ENCODE results near the gene C16orf92. TPM values are rescaled to one million over a fixed set of nuclear protein-coding genes. Genes with fewer than 3 reads are reported as not detected.

C16orf92 gene
- total RNA-seq, 3 donors from 2014 or later (not counting 1 experiment from before 2014, with no cell fraction given): not detected

DNA sequence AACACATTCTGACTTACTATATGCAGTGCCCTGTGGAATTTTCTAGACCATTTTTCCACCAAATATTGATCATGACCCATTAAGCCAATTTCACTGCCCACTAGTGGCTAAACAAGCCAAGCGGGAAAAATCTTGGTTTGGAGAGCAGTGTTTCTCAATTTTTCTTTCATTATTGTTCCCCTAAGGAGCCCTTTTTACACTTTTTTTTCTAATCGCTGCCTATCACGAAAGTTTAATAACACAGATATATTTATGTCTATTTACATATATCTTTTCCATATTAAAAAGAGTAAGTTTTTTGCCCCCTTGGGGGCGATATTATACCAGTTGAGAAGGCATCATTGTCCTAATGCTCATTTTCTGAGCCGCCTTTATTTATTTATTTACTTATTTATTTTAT is 18.8 kb downstream of the C16orf92 start:
- intact Hi-C loops (cut with micrococcal nuclease): no loop called here
- 42% methylated on average over 1 of the region's 5 CpGs for WGBS (ENCODE audit: insufficient coverage)
- H3K36me3 Mint-ChIP-seq: no peaks in the 10 kb centered on the region

DNA sequence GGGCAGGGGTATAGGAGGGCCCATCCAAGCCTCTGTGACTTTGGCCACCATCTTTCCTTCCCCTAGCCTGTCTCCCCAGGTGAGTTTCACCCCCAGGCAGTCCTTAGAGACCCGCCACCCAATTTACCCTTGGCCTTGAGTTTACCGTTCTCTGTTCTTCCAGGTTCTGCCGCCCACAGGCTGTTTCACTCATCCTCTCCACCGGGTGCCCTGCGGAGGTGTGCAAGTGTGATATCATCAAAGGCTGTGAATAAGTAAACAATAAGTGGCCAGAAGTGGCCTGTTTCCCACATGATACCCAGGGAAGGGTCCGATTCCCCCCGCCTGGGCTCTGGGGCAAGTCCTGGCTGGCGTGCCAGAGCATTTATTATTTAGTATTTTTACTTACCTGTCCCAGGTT is 23.2 kb downstream of the C16orf92 start:
- Mint-ChIP-seq H3K27ac (no peak overlapping the region), H3K4me1 (peaks cover 0 to 7% of the 10 kb centered on the region in 2 donors)
- intact Hi-C loops (cut with micrococcal nuclease): no loop called here

More for the DNA sequence above, 18.8 kb downstream of the C16orf92 start:
- no peaks in the 10 kb centered on the region for H3K27me3 Mint-ChIP-seq (ENCODE audit: low read depth in 2 of 2)
- no peaks in the 10 kb centered on the region for H3K9me3 Mint-ChIP-seq
- Histone ChIP-seq H3K36me3 (ENCODE audit: control insufficient read depth, insufficient read depth, low read length) (no peaks in the 10 kb centered on the region), H3K4me1 (ENCODE audit: control insufficient read depth, insufficient read depth, low read length) (no peaks in the 10 kb centered on the region), H3K27me3 (ENCODE audit: control insufficient read depth, insufficient read depth, low read length) (no peaks in the 10 kb centered on the region), H3K27ac (ENCODE audit: low read length) (no peak overlapping the region), H3K9me3 (ENCODE audit: control insufficient read depth, insufficient read depth, low read length) (no peaks in the 10 kb centered on the region), H3K4me3 (ENCODE audit: low read length) (no peak overlapping the region)
- H3K27ac Mint-ChIP-seq: no peak overlapping the region
- peaks cover 0 to 7% of the 10 kb centered on the region in 2 donors for H3K4me1 Mint-ChIP-seq
- ATAC-seq (no peak), DNase-seq (peak in 1 of 2 donors; percentile 57)
- TF ChIP-seq, protein P1, sequence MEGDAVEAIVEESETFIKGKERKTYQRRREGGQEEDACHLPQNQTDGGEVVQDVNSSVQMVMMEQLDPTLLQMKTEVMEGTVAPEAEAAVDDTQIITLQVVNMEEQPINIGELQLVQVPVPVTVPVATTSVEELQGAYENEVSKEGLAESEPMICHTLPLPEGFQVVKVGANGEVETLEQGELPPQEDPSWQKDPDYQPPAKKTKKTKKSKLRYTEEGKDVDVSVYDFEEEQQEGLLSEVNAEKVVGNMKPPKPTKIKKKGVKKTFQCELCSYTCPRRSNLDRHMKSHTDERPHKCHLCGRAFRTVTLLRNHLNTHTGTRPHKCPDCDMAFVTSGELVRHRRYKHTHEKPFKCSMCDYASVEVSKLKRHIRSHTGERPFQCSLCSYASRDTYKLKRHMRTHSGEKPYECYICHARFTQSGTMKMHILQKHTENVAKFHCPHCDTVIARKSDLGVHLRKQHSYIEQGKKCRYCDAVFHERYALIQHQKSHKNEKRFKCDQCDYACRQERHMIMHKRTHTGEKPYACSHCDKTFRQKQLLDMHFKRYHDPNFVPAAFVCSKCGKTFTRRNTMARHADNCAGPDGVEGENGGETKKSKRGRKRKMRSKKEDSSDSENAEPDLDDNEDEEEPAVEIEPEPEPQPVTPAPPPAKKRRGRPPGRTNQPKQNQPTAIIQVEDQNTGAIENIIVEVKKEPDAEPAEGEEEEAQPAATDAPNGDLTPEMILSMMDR (IDR thresholded peaks at IDR 0.05): peak; percentile 28
- no peak overlapping the region for H3K4me3 Mint-ChIP-seq

GRCh38 chr16:30046588-30046987 is 23.6 kb downstream of the C16orf92 start:
- Mint-ChIP-seq H3K27ac (no peak overlapping the region), H3K4me3 (no peak overlapping the region), H3K27me3 (ENCODE audit: low read depth in 2 of 2) (no peaks in the 10 kb centered on the region), H3K36me3 (no peaks in the 10 kb centered on the region), H3K4me1 (peaks cover 0 to 9% of the 10 kb centered on the region in 2 donors), H3K9me3 (no peaks in the 10 kb centered on the region)
- Histone ChIP-seq H3K36me3 (ENCODE audit: control insufficient read depth, insufficient read depth, low read length) (no peaks in the 10 kb centered on the region), H3K27me3 (ENCODE audit: control insufficient read depth, insufficient read depth, low read length) (no peaks in the 10 kb centered on the region), H3K4me3 (ENCODE audit: low read length) (no peak overlapping the region), H3K4me1 (ENCODE audit: control insufficient read depth, insufficient read depth, low read length) (no peaks in the 10 kb centered on the region), H3K27ac (ENCODE audit: low read length) (no peak overlapping the region), H3K9me3 (ENCODE audit: control insufficient read depth, insufficient read depth, low read length) (no peaks in the 10 kb centered on the region)
- no peak for ATAC-seq
- WGBS (ENCODE audit: insufficient coverage): 100% methylated on average over 1 of the region's 1 CpG
- intact Hi-C loops (cut with micrococcal nuclease): no loop called here
- DNase-seq: no peak
- TF ChIP-seq, protein P1 (IDR thresholded peaks at IDR 0.05): no peak

More for the DNA sequence above, 23.2 kb downstream of the C16orf92 start:
- TF ChIP-seq, protein P1 (IDR thresholded peaks at IDR 0.05): no peak
- Histone ChIP-seq H3K9me3 (ENCODE audit: control insufficient read depth, insufficient read depth, low read length) (no peaks in the 10 kb centered on the region), H3K36me3 (ENCODE audit: control insufficient read depth, insufficient read depth, low read length) (no peaks in the 10 kb centered on the region), H3K27ac (ENCODE audit: low read length) (no peak overlapping the region), H3K27me3 (ENCODE audit: control insufficient read depth, insufficient read depth, low read length) (no peaks in the 10 kb centered on the region), H3K4me1 (ENCODE audit: control insufficient read depth, insufficient read depth, low read length) (no peaks in the 10 kb centered on the region), H3K4me3 (ENCODE audit: low read length) (no peak overlapping the region)
- Mint-ChIP-seq H3K27me3 (ENCODE audit: low read depth in 2 of 2) (no peaks in the 10 kb centered on the region), H3K4me3 (no peak overlapping the region), H3K36me3 (no peaks in the 10 kb centered on the region), H3K9me3 (no peaks in the 10 kb centered on the region)
- peak in 1 of 3 donors; percentile 36 for ATAC-seq
- DNase-seq: no peak
- 85% methylated on average over 8 of the region's 8 CpGs for WGBS (ENCODE audit: insufficient coverage)

- WGBS (ENCODE audit: insufficient coverage): 95% methylated on average over 8 of the region's 8 CpGs
- Histone ChIP-seq H3K4me3 (ENCODE audit: low read length) (no peak overlapping the region), H3K36me3 (ENCODE audit: control insufficient read depth, insufficient read depth, low read length) (no peaks in the 10 kb centered on the region), H3K9me3 (ENCODE audit: control insufficient read depth, insufficient read depth, low read length) (no peaks in the 10 kb centered on the region), H3K27ac (ENCODE audit: low read length) (no peak overlapping the region), H3K27me3 (ENCODE audit: control insufficient read depth, insufficient read depth, low read length) (no peaks in the 10 kb centered on the region), H3K4me1 (ENCODE audit: control insufficient read depth, insufficient read depth, low read length) (peaks cover 14% of the 10 kb centered on the region)
- Mint-ChIP-seq H3K36me3 (no peaks in the 10 kb centered on the region), H3K4me1 (peaks cover 0 to 26% of the 10 kb centered on the region in 2 donors), H3K27ac (peak overlapping the region in 1 of 2 donors; percentile 1), H3K4me3 (no peak overlapping the region), H3K9me3 (no peaks in the 10 kb centered on the region), H3K27me3 (ENCODE audit: low read depth in 2 of 2) (no peaks in the 10 kb centered on the region)
- intact Hi-C loops (cut with micrococcal nuclease): no loop called here
- DNase-seq (no peak), ATAC-seq (no peak)
- TF ChIP-seq, protein P1 (IDR thresholded peaks at IDR 0.05): no peak
Measured at GRCh38 chr16:30049871-30050270, 26.9 kb downstream of the C16orf92 start.
